B cell (primary cell): ENCODE measurements around the gene SLK. TPM values are rescaled to one million over a fixed set of nuclear protein-coding genes. Genes with fewer than 3 reads are reported as not detected.

Source experiments
- ATAC-seq: fragments of 200-7000 bp; cut with Tn5 transposase; one replicate; pipeline ENCODE4 v1.10.0; 2021; ENCODE audit warnings: low read depth, mild to moderate bottlenecking, moderate number of reproducible peaks, moderate library complexity
- CTCF ChIA-PET: fragments of 350-600 bp; sonication (Branson Sonifier 250); formaldehyde crosslinking; loops from one replicate; lab custom pipeline; 2021; ENCODE audit warnings: antibody characterized with exemption, inconsistent platforms; lab: Charles Lee
- POLR2A ChIA-PET: fragments of 350-600 bp; sonication (Branson Sonifier 250); formaldehyde crosslinking; loops from one replicate; lab custom pipeline; 2021; ENCODE audit warnings: antibody characterized with exemption; lab: Charles Lee
- DNase-seq: peaks from one replicate; pipeline ENCODE4 v3.0.0; 2013
- H2AFZ ChIP-seq: 2 replicates; pipeline ENCODE4 v1.6.1; 2012; ENCODE audit warnings: mild to moderate bottlenecking, low read depth, low read length; ENCODE audit not compliant: insufficient read depth, poor library complexity, severe bottlenecking
- H3K27ac ChIP-seq, 2 donors: 1 replicate in 1 of 2; 2 replicates in 1 of 2; pipeline ENCODE4 v1.5.1; 2012 to 2013; ENCODE audit warnings: low read length in 2 of 2, mild to moderate bottlenecking in 2 of 2, moderate library complexity in 1 of 2
- H3K27me3 ChIP-seq, 4 experiments: fragments of 200-600 bp in 1 of 4; sonication (generic) in 1 of 4; replicated peaks in 1 of 4; 1 replicate in 2 of 4; 2 replicates in 2 of 4; pipeline versions ENCODE4 v1.6.1 to v1.7.0; 2013 to 2016; ENCODE audit warnings: low read length in 3 of 4, mild to moderate bottlenecking in 2 of 4, mixed read lengths in 1 of 4, moderate library complexity in 1 of 4; ENCODE audit not compliant: insufficient read depth in 4 of 4, control insufficient read depth in 3 of 4; ENCODE audit errors: control extremely low read depth in 1 of 4
- H3K36me3 ChIP-seq, 2 experiments: replicated peaks in 1 of 2; 1 replicate in 1 of 2; 2 replicates in 1 of 2; pipeline versions ENCODE4 v1.6.1 to v1.7.1; 2013; ENCODE audit warnings: low read length in 1 of 2; ENCODE audit not compliant: insufficient read depth in 2 of 2, control insufficient read depth in 1 of 2; ENCODE audit errors: control extremely low read depth in 1 of 2, extremely low read depth in 1 of 2
- H3K4me1 ChIP-seq, 2 donors: fragments of 200-600 bp in 1 of 2; sonication (generic) in 1 of 2; 1 replicate in 1 of 2; 2 replicates in 1 of 2; pipeline versions ENCODE4 v1.5.1 to v1.6.1; 2013 to 2017; ENCODE audit warnings: low read length in 2 of 2; ENCODE audit not compliant: control insufficient read depth in 2 of 2, insufficient read depth in 2 of 2
- H3K4me2 ChIP-seq: replicated peaks from 2 replicates; pipeline ENCODE3; 2012; ENCODE audit warnings: mild to moderate bottlenecking, low read depth, low read length; ENCODE audit not compliant: poor library complexity, severe bottlenecking
- H3K4me3 ChIP-seq, 5 experiments: fragments of 200-600 bp in 1 of 5; sonication (generic) in 1 of 5; 1 replicate in 3 of 5; 2 replicates in 2 of 5; pipeline versions ENCODE4 v1.5.1 to v1.7.0; 2011 to 2016; ENCODE audit warnings: low read length in 4 of 5, mild to moderate bottlenecking in 4 of 5, low read depth in 2 of 5, control low read depth in 1 of 5, moderate library complexity in 1 of 5; ENCODE audit not compliant: insufficient read depth in 1 of 5; ENCODE audit errors: control extremely low read depth in 1 of 5, extremely low read depth in 1 of 5
- H3K79me2 ChIP-seq: fragments of 200-600 bp; sonication (generic); one replicate; pipeline ENCODE4 v1.6.0; 2016; ENCODE audit warnings: low read length; ENCODE audit not compliant: control insufficient read depth, insufficient read depth
- H3K9ac ChIP-seq: fragments of 200-600 bp; sonication (generic); 2 replicates; pipeline ENCODE4 v1.6.1; 2017; ENCODE audit warnings: mild to moderate bottlenecking, low read length, moderate library complexity
- H3K9me3 ChIP-seq, 3 donors: one replicate each; pipeline versions ENCODE4 v1.6.1 to v1.7.1; 2013; ENCODE audit warnings: low read length in 2 of 3; ENCODE audit not compliant: control insufficient read depth in 2 of 3, insufficient read depth in 1 of 3; ENCODE audit errors: control extremely low read depth in 1 of 3
- H4K20me1 ChIP-seq: 2 replicates; pipeline ENCODE4 v1.6.0; 2012; ENCODE audit warnings: mild to moderate bottlenecking, low read length; ENCODE audit not compliant: insufficient read depth, control insufficient read depth, poor library complexity, severe bottlenecking
- H3K27ac Mint-ChIP-seq: one replicate; pipeline ENCODE4 v1.8.0; 2021; ENCODE audit warnings: mixed read lengths
- H3K27me3 Mint-ChIP-seq: one replicate; pipeline ENCODE4 v1.8.0; 2021; ENCODE audit warnings: mixed read lengths
- H3K4me1 Mint-ChIP-seq: one replicate; pipeline ENCODE4 v1.8.0; 2021; ENCODE audit warnings: mixed read lengths
- H3K4me3 Mint-ChIP-seq: one replicate; pipeline ENCODE4 v1.8.0; 2021; ENCODE audit warnings: mixed read lengths
- H3K9me3 Mint-ChIP-seq: one replicate; pipeline ENCODE4 v1.8.0; 2022; ENCODE audit warnings: mixed read lengths; ENCODE audit not compliant: insufficient read depth
- EZH2 ChIP-seq: IDR thresholded peaks from 2 replicates; pipeline ENCODE4 v1.6.1; 2012; ENCODE audit warnings: borderline replicate concordance, low read depth, mild to moderate bottlenecking, moderate library complexity, low read length; ENCODE audit not compliant: insufficient read depth, poor library complexity, severe bottlenecking
- WGBS: methylation state at CpG from one replicate; pipeline ENCODE4 v1.1.5; 2013; ENCODE audit warnings: missing lambda C conversion rate; ENCODE audit not compliant: insufficient coverage; 5-methylcytosine and 5-hydroxymethylcytosine counted together
- intact Hi-C: fragments of 100-400 bp; cut with micrococcal nuclease; formaldehyde crosslinking; loops from one replicate; pipeline ENCODE4 v1.10.0; 2022
- polyA plus RNA-seq: library from polyadenylated mRNA; depleted of rRNA; stranded (reverse); fragments of >200 nt; gene quantifications from 2 replicates; pipeline ENCODE4 v1.2.3, GENCODE V29; 2012
- total RNA-seq, 2 donors: library from RNA; stranded (reverse); fragments of 120-200 nt in 1 of 2; gene quantifications; 1 replicate in 1 of 2; 2 replicates in 1 of 2; pipeline versions ENCODE4 v1.2.3 to v1.2.4, GENCODE V29; 2013 to 2022
- TF ChIP-seq, protein P1 (sequence below): fragments of 200-600 bp; IDR thresholded peaks from one replicate; pipeline ENCODE4 v1.8.0; 2022; ENCODE audit warnings: antibody characterized with exemption, mild to moderate bottlenecking

Gene SLK
- total and polyA plus RNA-seq, 2 donors (not counting 1 experiment from before 2014, with no cell fraction given), result 2.9 to 24.5 TPM

DNA sequence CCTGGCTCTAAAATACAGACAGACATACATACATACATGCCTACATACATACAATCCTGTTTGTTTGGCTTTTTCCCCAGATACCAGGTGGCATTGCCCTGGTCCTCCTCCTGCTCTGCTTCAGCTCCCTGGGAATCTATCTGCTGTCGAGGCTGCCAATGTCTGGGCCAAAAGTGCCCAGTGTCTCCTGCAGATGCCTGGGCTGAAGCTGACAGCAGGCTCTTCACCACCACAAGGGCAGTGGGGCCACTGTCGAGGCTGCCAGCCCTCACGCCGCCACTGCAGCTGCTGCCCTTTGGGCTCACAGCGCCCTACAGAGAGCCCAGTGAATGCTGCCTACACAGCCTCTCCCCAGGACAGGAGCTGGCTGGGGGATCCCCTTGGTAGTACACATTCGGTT, 30.9 kb upstream of the SLK start:
- Mint-ChIP-seq H3K27me3 (peaks cover 7% of the 10 kb centered on the region), H3K4me3 (no peak overlapping the region), H3K27ac (no peak overlapping the region), H3K9me3 (no peaks in the 10 kb centered on the region), H3K4me1 (no peaks in the 10 kb centered on the region)
- Histone ChIP-seq H3K4me3 (no peak overlapping the region), H3K4me1 (no peaks in the 10 kb centered on the region), H3K27ac (no peak overlapping the region), H3K9ac (no peak overlapping the region), H2AFZ (no peak overlapping the region), H3K27me3 (no peaks in the 10 kb centered on the region), H4K20me1 (no peaks in the 10 kb centered on the region), H3K4me2 (no peak overlapping the region), H3K79me2 (no peaks in the 10 kb centered on the region), H3K36me3 (no peaks in the 10 kb centered on the region), H3K9me3 (no peaks in the 10 kb centered on the region)
- ATAC-seq, result no peak
- 90% methylated on average over 5 of the region's 6 CpGs for WGBS
- CTCF ChIA-PET, result no interaction called here
- TF ChIP-seq, protein P1, sequence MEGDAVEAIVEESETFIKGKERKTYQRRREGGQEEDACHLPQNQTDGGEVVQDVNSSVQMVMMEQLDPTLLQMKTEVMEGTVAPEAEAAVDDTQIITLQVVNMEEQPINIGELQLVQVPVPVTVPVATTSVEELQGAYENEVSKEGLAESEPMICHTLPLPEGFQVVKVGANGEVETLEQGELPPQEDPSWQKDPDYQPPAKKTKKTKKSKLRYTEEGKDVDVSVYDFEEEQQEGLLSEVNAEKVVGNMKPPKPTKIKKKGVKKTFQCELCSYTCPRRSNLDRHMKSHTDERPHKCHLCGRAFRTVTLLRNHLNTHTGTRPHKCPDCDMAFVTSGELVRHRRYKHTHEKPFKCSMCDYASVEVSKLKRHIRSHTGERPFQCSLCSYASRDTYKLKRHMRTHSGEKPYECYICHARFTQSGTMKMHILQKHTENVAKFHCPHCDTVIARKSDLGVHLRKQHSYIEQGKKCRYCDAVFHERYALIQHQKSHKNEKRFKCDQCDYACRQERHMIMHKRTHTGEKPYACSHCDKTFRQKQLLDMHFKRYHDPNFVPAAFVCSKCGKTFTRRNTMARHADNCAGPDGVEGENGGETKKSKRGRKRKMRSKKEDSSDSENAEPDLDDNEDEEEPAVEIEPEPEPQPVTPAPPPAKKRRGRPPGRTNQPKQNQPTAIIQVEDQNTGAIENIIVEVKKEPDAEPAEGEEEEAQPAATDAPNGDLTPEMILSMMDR, result no peak
- no peak for TF ChIP-seq EZH2
- POLR2A ChIA-PET, result no interaction called here
- DNase-seq, result no peak
- intact Hi-C loops, result no loop called here

DNA sequence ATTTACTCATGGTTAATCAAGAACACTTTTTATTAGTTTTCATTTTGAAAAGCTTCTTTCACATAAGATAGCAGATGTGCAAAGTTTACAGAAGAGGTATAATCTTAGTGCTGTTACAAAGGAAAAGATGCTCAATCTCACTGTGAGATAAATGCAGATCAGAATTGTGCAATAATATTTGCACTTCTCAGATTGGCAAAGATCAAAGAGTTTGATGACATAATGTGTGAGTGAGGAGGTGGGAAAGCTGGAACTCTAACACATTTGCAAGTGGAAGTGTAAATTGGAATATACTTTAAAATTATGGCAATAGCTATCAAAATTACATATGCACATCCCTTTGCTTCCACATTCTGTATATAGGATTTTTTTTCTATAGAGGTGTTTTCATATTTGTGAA, 27.4 kb upstream of the SLK start:
- Histone ChIP-seq H3K27me3 (no peaks in the 10 kb centered on the region), H3K9ac (no peak overlapping the region), H3K4me2 (no peak overlapping the region), H3K79me2 (no peaks in the 10 kb centered on the region), H3K36me3 (no peaks in the 10 kb centered on the region), H3K27ac (no peak overlapping the region), H2AFZ (no peak overlapping the region), H3K9me3 (no peaks in the 10 kb centered on the region), H3K4me3 (no peak overlapping the region), H3K4me1 (no peaks in the 10 kb centered on the region), H4K20me1 (no peaks in the 10 kb centered on the region)
- Mint-ChIP-seq H3K4me3 (no peak overlapping the region), H3K4me1 (no peaks in the 10 kb centered on the region), H3K27ac (no peak overlapping the region), H3K9me3 (no peaks in the 10 kb centered on the region), H3K27me3 (peaks cover 7% of the 10 kb centered on the region)
- DNase-seq, result no peak
- intact Hi-C loops, result no loop called here
- ChIA-PET POLR2A (no interaction called here), CTCF (interaction anchor here (0.6 kb wide), 1 partner anchor 182 kb away, joined by 3 read pairs; no protein-coding TSS in a partner anchor)
- TF ChIP-seq EZH2, result no peak
- TF ChIP-seq, protein P1, result no peak
- ATAC-seq, result no peak
